LoVo (cell line): Measurements from ENCODE around the gene MID1.
A peak's percentile ranks its signal among the peaks of the same experiment; 100 is the strongest.
"Not testable (repeated sequence)": the region's sequence is repeated elsewhere in the genome, so short reads cannot be mapped to it uniquely, and the experiment has no call there.

ENCODE experiments used
- DNase-seq: peaks from one replicate; pipeline ENCODE4 v3.0.0-alpha.2; 2016; ENCODE audit warnings: low spot score

MID1 gene

GRCh38 chrX:10617186-10617998 is 3.0 kb downstream of the MID1 start:
- no peak for DNase-seq

DNA sequence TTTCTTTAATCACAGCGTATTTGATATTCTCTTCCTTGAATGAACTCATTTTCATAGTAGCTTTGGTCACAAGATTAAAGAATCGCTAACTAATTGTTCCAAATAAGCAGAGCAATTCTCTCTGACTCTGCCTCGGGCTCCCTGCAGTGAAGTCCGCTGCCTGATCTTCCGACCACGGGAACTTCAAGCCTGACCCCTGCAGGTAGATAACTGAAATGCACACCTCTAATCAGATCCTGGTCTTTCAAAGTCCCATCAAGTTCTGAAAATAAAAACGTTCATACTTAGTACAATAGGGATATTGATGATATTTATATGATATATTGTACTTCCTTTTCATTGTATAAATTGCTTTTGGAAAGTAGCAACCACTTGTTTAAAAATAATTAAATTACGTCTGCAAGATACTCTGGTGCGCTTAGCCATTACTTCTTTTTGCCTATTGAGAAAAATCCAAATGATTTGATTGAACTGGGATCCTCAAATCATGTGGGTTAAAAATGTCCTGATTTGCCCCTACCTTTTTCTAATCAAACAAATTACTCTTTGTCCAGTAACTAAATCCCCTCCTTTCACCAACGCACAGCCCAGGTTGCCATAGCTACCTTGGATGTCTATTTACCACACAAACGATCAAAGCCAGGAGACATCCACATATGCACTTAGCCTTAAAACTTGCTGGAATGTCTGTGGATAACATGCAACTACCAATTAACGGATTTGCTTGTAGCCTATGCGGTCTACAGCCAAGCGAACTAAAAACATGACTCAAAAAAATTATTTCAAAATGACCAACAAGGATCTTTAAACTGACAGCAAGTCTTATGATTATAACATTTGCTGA is 4.2 kb downstream of the MID1 start:
- peak; percentile 53 for DNase-seq

- DNase-seq = no peak
Observed at GRCh38 chrX:10612215-10612614, 8.2 kb downstream of the MID1 start.

GRCh38 chrX:10611441-10612090 is 8.8 kb downstream of the MID1 start:
- DNase-seq = no peak

DNA sequence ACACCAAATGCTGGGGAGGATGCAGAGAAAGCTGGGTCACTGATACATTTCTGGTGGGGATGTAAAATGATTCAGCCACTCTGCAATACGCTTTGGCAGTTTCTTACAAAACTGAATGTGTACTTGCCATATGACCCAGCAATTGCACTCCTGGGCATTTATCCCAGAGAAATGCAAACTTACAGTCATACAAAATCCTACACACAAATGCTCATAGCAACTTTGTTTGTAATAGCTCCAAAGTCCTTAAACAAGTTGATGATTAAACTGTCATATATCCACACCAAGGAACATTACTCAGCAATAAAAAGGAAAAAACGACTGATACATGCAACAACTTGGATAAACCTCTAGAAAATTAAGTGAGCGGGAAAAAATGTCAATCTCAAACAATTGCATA is 12.3 kb downstream of the MID1 start:
- no peak for DNase-seq

GRCh38 chrX:10607233-10607632 is 13.2 kb downstream of the MID1 start:
- no peak for DNase-seq

- no peak for DNase-seq
Observed at GRCh38 chrX:10603612-10604011, 16.8 kb downstream of the MID1 start.

- DNase-seq = no peak
Observed at GRCh38 chrX:10602646-10603045, 17.7 kb downstream of the MID1 start.

DNA sequence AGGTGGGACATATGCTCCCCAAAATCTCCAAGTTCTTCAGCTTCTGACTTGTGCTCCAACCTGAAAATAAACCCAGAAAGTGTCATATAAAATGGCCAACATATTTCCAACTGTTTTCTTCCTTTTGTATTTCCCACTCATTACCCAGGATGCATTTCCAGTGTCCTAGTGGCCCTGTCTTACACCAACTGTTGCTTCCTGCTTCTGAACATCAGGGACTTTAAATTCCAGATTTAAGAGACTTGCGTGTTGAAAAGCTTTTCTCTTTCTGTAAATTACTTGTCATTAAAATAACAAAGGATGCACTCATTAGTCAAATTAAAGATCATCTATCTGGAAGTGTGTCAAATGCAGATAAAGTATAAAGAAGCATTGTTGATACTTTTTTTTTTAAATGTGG is 19.9 kb downstream of the MID1 start:
- no peak for DNase-seq

DNA sequence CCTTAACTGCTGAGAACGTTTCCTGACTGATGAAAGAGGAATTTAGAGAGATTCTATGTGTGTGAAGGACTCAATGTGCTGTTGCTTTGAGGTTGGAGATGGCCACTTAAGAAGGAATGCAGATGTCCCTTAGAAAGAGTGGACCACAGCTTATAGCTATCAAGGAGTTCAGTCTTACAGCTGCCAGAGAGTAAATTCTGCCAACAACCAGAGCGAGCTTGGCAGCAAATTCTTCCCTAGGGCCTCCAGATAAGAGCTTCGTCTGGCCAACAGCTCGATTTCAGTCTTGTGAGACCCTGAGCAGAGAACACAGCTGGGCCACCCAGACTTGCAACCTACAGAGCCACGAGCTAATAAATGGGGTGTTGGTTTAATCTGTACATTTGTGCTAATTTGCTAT is 21.8 kb downstream of the MID1 start:
- no peak for DNase-seq

DNA sequence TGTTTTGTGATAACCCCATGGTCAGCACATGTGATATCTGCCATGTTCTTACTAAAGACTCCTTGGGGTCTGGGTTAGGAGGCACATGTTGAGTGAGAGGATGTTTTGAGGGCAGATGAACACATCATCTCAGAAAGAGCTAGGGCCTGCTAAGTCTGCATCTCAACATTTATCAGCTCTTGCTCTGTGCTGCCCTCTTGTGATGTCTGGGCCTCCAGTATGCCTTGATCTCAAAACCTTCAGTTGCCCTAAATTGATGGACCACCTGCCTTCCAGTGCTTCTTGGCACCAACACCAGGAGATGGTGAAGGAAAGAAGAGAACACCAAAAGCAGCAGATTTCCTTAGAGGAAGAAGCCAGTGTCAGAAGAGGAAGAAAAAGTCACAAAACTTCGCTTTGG is 22.5 kb downstream of the MID1 start:
- no peak for DNase-seq

GRCh38 chrX:10591363-10592335 is 28.7 kb downstream of the MID1 start:
- DNase-seq = no peak

DNA sequence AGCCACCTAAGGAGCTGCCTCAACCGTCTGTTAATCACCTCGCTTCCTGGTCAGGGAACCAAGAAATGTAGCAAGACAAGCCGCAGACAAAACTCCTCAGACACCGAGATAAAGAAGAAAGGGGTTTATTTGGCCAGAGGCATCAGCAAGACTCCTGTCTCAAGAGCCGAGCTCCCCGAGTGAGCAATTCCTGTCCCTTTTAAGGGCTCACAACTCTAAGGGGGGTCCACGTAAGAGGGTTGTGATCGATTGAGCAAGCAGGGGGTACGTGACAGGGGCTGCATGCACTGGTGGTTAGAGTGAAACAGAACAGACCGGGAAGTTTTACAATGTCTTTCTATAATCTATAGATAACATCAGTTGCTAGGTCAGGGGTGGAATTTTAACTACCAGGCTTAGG is 30.6 kb downstream of the MID1 start:
- DNase-seq = not testable (repeated sequence)

DNA sequence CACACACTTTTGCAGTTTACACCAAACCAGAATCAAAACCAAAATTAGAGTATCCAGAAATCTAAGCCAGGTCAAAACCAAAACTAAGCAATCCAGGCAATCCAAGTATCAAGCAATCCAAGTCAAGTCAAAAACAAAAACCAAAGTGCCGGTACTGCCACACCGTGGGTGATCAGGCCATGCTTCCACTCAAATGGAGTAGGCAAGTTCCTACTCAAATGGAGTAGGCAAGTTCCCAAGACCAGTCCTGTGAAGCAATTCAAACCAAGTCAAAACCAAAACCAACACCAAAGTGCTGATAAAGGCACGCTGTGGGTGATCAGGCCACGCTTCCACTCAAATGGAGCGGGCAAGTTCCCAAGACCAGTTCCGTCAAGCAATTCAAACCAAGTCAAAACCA is 31.3 kb downstream of the MID1 start:
- DNase-seq = no peak

DNA sequence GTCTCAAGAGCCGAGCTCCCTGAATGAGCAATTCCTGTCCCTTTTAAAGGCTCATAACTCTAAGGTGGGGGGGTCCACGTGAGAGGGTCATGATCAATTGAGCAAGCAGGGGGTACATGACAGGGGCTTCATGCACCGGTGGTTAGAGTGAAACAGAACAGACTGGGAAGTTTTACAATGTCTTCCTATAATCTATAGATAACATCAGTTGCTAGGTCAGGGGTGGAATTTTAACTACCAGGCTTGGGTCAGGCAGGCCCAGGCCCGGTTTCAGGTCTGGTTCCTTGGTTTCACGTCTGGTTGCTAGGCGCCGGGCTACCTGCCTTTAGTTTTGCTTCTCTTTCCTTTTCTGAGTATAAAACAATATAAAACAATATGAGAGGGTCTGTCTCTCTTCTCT is 35.5 kb downstream of the MID1 start:
- DNase-seq = not testable (repeated sequence)

DNA sequence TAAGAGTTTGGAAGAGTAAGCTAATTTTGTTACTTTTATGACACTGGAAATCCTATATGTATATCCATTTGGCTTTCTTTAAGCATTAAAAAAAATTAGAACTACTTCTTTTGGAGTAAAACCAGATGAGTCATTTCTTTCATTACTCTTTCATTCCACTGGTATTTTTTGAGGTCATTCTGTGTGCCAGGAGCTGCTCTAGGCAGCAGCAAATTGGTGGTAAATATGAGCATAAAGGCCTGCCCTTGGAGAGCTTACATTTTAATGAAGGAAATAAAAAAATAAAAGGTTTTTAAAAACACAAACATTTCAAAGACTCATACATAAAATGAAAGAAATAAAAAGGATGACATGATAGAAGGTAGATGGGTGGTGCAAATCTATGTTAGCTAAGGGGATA is 37.4 kb downstream of the MID1 start:
- no peak for DNase-seq

DNA sequence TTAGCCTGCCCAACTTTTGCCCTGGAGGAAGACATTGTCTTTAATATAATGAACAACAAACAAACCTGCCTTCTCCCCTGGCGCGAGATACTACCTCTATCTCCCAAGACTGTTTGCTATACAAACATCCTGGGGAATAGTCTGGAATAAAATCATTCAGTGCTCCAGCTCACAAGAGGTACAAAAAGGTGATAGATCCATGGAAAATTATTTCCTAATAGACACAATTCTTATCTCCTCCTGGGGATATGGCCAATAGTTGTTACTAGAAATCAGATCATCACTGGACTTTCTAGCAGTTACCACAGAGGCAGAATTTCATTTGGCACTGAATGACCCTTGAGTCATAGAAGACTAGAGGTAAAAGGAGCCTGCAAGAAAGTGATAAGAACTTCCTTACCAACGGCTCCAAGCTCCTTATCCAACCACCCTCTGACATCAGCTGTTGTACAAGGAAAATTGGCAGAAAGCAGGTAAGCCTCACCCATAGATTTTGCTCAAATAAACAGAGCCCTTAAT is 38.1 kb downstream of the MID1 start:
- DNase-seq = no peak

- DNase-seq = no peak
Observed at GRCh38 chrX:10579112-10580011, 41.0 kb downstream of the MID1 start.

DNA sequence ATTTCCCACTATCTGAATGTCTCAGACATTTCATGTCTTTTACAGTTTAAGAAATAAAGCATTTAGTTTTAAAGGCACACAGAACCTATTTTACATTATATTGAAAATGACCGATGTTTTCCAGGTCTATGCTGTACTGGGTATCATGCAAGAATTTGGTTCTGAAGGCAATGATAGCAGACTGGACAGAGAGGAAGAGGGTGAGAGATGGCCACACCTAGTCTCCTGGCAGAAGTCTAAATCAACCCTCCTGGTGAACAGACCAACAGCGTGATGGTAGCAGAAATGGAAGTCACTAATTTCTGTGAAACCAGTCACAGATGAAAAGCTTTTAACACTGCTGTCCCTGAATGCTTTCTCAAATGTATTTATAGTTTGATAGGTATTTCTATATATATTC is 41.9 kb downstream of the MID1 start:
- DNase-seq = no peak

DNA sequence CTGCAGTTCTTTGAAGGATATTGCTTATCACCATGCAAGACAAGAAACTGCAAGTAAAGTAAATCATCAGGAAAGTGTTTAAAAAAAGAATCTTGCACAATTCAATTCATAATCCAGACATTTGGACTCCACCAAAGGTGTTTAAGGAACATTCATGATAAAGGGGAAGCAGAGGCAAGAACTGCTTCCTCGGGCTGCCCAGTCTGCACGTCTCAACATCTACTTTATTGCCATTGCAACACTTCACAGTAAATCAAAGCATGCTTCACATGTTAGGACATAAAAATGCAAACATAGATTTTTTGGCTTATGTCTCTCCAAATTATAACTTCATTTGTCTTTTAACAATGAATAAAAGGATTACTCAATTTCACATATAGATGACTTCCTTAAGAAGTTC is 42.5 kb downstream of the MID1 start:
- DNase-seq = no peak
